ENCODE measurements around the gene NR1I2. TPM values are rescaled to one million over a fixed set of nuclear protein-coding genes. Genes with fewer than 3 reads are reported as not detected.

Gene NR1I2
- polyA plus RNA-seq (0.53 and 0.72 TPM in 2 replicates), polyA minus RNA-seq (0.24 and 0.35 TPM in 2 replicates)

DNA sequence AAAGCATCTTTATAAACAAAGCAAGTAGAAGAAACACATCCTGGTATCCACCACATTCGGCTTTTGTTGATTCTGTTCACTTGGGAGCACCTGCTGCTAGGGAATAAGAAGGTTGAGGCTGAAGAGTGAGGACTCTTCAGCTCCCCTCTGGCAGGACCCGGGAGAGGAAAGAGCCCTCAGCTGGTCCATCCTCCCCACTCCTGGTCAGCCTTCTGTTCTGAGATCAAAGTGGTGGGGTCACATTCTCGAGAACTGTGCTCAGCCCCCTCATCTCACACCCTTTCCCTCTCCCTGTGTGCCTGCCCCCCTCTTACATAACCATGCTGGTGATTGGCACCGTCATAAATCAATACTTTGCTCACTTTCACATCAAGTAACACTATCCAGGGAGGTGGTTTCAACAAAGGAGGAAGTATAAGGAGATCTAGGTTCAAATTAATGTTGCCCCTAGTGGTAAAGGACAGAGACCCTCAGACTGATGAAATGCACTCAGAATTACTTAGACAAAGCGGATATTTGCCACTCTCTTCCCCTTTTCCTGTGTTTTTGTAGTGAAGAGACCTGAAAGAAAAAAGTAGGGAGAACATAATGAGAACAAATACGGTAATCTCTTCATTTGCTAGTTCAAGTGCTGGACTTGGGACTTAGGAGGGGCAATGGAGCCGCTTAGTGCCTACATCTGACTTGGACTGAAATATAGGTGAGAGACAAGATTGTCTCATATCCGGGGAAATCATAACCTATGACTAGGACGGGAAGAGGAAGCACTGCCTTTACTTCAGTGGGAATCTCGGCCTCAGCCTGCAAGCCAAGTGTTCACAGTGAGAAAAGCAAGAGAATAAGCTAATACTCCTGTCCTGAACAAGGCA, at the start of gene NR1I2:
TSS of gene NR1I2 (plus strand) at position 772 of the 869 bp plus-strand sequence.
- Histone ChIP-seq H3K4me3 (ENCODE audit: low read length) (no peak within 1 kb of the TSS), H3K9me2 (ENCODE audit: insufficient read depth, low read length) (no peaks in the 10 kb centered on the region), H3K4me2 (ENCODE audit: low read length) (no peak within 1 kb of the TSS), H3K27me3 (ENCODE audit: insufficient read depth, low read depth, low read length) (no peaks in the 10 kb centered on the region), H2AFZ (ENCODE audit: low read depth, low read length) (no peak within 1 kb of the TSS), H3K36me3 (ENCODE audit: insufficient read depth, low read length) (no peaks in the 10 kb centered on the region), H3K27ac (ENCODE audit: low read length) (no peak within 1 kb of the TSS), H3K9me3 (ENCODE audit: low read length) (no peaks in the 10 kb centered on the region), H3K79me2 (replicated peaks; ENCODE audit: insufficient read depth, low read length) (no peaks in the 10 kb centered on the region), H3K9ac (ENCODE audit: low read length) (no peak within 1 kb of the TSS), H4K20me1 (ENCODE audit: insufficient read depth) (no peaks in the 10 kb centered on the region), H3F3A (ENCODE audit: insufficient read depth, low read length, poor library complexity, severe bottlenecking) (no peaks in the 10 kb centered on the region)
- no peak for TF ChIP-seq MXI1 (conservative IDR thresholded peaks at IDR 0.05; ENCODE audit: poor library complexity, severe bottlenecking)
- TF ChIP-seq SMC3 (conservative IDR thresholded peaks at IDR 0.05; ENCODE audit: poor library complexity): no peak
- no peak for TF ChIP-seq RAD21 (conservative IDR thresholded peaks at IDR 0.05)
- no peak for TF ChIP-seq REST (IDR thresholded peaks at IDR 0.05; ENCODE audit: borderline replicate concordance)
- no peak for TF ChIP-seq EP300 (conservative IDR thresholded peaks at IDR 0.05; ENCODE audit: poor library complexity, severe bottlenecking)
- no peak for TF ChIP-seq POLR2AphosphoS5 (IDR thresholded peaks at IDR 0.05)
- no peak for TF ChIP-seq TAF1 (IDR thresholded peaks at IDR 0.05; ENCODE audit: low read depth)
- no peak for TF ChIP-seq EZH2 (IDR thresholded peaks at IDR 0.05; ENCODE audit: borderline replicate concordance, insufficient read depth, low read length, poor library complexity, severe bottlenecking)
- TF ChIP-seq CTCF (IDR thresholded peaks at IDR 0.05; ENCODE audit: poor library complexity, severe bottlenecking): no peak

DNA sequence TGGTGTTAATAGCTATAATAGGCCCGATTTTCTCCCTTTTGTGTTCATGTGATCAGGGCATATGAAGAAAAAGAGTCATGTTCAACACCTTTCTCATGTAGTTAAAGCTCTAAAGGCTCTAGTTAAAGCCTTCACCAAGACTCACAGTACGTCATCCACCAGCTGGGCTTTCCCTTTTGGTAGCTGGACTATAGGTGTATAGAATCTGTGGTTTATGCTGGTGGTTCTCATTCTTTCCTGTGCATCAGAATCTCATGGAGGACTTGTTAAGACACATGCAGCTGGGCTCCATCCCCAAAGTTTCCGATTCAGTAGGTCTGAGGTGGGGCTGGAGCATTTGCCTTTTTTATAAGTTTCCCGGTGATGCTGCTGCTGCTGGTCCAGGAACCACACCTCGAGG, 48.1 kb upstream of the NR1I2 start:
- no peak overlapping the region for H2AFZ ChIP-seq (ENCODE audit: low read depth, low read length)
- H3K27me3 ChIP-seq (ENCODE audit: insufficient read depth, low read depth, low read length): no peaks in the 10 kb centered on the region
- H3K4me2 ChIP-seq (ENCODE audit: low read length): no peak overlapping the region
- no peaks in the 10 kb centered on the region for H3K36me3 ChIP-seq (ENCODE audit: insufficient read depth, low read length)
- TF ChIP-seq EZH2 (IDR thresholded peaks at IDR 0.05; ENCODE audit: borderline replicate concordance, insufficient read depth, low read length, poor library complexity, severe bottlenecking) (no peak), RAD21 (conservative IDR thresholded peaks at IDR 0.05) (no peak), REST (IDR thresholded peaks at IDR 0.05; ENCODE audit: borderline replicate concordance) (no peak), CTCF (IDR thresholded peaks at IDR 0.05; ENCODE audit: poor library complexity, severe bottlenecking) (no peak), TAF1 (IDR thresholded peaks at IDR 0.05; ENCODE audit: low read depth) (no peak), MXI1 (conservative IDR thresholded peaks at IDR 0.05; ENCODE audit: poor library complexity, severe bottlenecking) (no peak), SMC3 (conservative IDR thresholded peaks at IDR 0.05; ENCODE audit: poor library complexity) (no peak), EP300 (conservative IDR thresholded peaks at IDR 0.05; ENCODE audit: poor library complexity, severe bottlenecking) (no peak), POLR2AphosphoS5 (IDR thresholded peaks at IDR 0.05) (no peak)
- H3K9ac ChIP-seq (ENCODE audit: low read length): no peak overlapping the region
- H3K79me2 ChIP-seq (replicated peaks; ENCODE audit: insufficient read depth, low read length): no peaks in the 10 kb centered on the region
- H3K9me3 ChIP-seq (ENCODE audit: low read length): no peaks in the 10 kb centered on the region
- no peak overlapping the region for H3K27ac ChIP-seq (ENCODE audit: low read length)
- H3K9me2 ChIP-seq (ENCODE audit: insufficient read depth, low read length): no peaks in the 10 kb centered on the region
- no peak overlapping the region for H3K4me3 ChIP-seq (ENCODE audit: low read length)
- H3F3A ChIP-seq (ENCODE audit: insufficient read depth, low read length, poor library complexity, severe bottlenecking): no peaks in the 10 kb centered on the region
- H4K20me1 ChIP-seq (ENCODE audit: insufficient read depth): no peaks in the 10 kb centered on the region
